HG02571 (cell line): ENCODE data around the gene TIAM1.

Experiments used
- ATAC-seq: cut with Tn5 transposase; IDR thresholded peaks from one replicate; pipeline ENCODE4 v1.9.1; 2021; ENCODE audit warnings: mild to moderate bottlenecking, moderate library complexity; ENCODE audit not compliant: unreplicated experiment

The TIAM1 gene

GRCh38 chr21:31343680-31344480, at the start of gene TIAM1:
TIAM1 (minus strand) TSS chr21:31344261; CDS start chr21:31266972, 77,289 bp downstream.
- no peak for ATAC-seq

DNA sequence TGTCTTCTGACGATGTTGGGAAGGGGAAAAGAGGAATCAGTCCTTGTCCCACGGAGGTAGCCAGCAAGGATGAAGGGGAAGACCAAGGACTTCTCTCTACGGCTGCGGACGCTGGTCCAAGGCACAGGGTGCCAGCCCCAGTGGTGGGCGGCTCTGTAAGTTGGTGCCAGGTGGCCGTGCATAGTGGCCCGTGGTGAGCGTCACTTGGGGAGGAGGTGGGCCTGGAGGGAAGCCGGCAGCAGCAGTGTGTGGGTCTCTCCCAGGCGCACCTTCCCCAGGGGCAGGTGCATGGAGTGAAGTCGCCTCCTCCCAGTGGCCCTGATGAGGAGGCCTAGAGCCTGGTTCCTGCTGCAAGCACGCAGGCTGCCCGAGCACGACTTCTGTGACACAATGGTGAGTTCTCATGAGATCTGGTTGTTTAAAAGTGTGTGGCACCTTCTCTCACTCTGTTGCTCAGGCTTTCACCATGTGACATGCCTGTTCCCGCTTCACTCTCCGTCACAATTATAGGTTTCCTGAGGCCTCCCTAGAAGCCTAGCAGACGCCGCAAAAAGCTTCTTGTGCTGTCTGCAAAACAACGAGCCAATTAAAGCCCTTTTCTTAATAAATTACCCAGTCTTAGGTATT, 43.6 kb upstream of the TIAM1 start:
- ATAC-seq: no peak

DNA sequence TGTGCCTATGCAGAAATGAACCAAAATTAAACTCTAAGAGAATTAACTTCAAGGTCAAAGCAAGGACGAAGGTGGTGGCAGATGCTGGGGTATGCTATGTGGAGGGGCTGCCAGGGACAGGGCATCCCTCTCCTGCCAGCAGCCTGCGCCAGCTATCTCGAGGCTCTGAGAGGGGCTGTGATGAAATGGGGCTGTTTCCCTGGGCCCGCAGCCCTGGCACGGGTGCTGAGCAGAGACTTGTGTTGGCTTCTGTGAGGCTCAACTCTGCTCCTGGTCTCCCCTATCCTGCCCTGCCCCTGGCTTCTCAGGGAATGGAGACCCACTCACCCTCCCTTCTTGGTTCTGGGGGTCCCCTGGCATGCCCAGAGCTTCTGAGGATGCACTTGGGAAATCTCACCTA, 41.9 kb upstream of the TIAM1 start:
- no peak for ATAC-seq

GRCh38 chr21:31383770-31384169, 39.7 kb upstream of the TIAM1 start:
- ATAC-seq: no peak

- ATAC-seq: no peak
These were observed 38.0 kb upstream of the TIAM1 start for GRCh38 chr21:31382060-31382459.

GRCh38 chr21:31376301-31376700, 32.2 kb upstream of the TIAM1 start:
- ATAC-seq: no peak

DNA sequence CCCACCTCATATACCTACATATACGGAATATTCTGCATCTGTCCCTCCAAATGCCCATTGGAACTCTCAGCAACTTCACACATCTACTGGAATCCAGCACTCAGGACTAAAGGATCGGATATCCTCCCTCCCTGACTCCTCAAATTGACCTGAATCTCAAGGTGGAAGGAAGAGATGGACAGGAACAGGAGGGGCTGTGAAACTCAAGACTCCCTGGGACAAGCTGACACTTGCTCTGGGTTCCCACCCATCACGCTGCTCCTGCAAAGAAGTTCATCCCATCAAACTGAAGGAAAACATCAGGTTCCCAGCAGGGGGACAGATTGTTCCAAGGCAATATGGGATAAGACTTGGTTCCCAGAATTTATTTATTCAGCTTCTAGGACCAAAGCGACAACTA, 30.3 kb upstream of the TIAM1 start:
- no peak for ATAC-seq

- no peak for ATAC-seq
These were observed 28.4 kb upstream of the TIAM1 start for GRCh38 chr21:31372471-31372765.

GRCh38 chr21:31371715-31372470, 27.8 kb upstream of the TIAM1 start:
- no peak for ATAC-seq

- ATAC-seq: no peak
These were observed 27.0 kb upstream of the TIAM1 start for GRCh38 chr21:31370893-31371544.

DNA sequence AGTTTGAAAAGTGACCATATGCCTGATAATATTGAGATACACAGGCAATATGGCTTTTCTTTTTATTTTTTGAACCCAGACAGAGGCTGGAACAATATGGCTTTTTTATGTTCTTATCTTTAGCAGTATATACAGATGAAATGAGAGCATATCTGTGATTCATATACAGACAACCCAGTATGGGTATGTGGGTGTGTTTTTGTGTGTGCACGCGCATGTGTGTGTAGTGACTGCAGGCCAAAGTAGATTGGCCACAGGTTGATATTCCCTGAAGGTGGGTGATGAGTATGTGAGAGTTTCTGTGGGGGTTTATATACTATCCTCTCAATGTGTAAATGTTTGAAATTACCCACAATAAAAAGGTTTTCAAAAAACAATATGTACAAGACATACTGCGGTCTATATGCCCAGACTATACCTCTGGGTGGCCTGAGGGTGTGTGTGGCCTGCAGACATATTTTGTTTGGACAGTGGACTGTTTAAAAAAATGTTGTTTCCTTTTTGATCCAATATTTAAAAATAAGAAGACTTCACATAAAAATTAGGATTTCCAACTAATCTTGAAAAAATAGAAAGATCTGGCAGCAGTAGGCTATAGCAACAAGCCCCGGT, 26.3 kb upstream of the TIAM1 start:
- ATAC-seq: no peak

DNA sequence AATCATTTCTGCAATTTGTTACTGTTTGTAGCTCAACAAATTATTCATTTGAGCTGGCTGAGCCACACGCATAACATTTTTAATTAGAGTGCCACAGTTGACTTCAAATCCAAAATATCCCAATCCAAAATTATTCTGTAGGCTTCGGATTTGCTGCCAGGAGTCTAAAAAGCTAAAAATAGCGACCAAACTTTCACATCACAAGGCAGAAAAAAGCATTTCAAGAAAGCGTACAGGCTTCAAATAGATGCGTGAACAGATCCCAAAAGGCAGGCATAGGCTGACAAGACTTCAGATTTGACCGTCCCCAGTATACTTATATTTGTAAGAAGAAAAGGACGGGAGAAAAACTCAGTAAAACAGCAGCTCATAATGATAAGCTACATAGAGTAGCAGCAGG, 24.3 kb upstream of the TIAM1 start:
- ATAC-seq: no peak

GRCh38 chr21:31367801-31368200, 23.7 kb upstream of the TIAM1 start:
- ATAC-seq: no peak

- ATAC-seq: no peak
These were observed 22.8 kb upstream of the TIAM1 start for GRCh38 chr21:31366825-31367224.

DNA sequence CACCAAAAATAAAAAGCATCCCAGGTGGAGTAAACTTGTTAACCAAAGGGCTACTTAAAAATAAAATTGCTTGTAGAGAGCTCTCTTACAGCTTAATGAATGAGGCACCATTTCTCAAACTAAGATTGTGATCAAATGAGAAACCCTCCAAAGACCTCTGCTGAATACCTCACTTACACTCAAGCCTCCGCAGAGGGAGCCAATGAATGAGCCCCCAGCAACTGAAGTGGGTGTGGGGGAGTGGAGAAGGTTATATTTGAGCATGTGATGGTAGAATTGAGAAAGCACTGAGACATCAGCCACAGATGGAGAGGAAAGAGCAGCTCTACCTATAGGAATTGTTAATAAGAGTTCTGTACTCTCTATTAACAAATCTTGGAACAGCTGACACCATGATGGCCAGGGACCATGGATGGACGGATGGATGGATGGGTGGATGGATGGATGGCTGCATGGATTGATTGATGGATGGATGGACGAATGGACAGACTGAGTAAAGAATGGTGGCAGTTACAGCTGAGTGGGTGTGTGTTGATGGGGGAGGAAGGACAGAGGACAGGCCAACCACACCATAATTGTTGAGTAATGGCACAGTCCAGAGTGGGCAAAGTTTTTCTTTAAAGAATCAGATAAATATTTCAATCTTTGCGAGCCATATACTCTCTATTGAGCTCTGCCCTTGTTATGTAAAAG, 20.3 kb upstream of the TIAM1 start:
- ATAC-seq: no peak

DNA sequence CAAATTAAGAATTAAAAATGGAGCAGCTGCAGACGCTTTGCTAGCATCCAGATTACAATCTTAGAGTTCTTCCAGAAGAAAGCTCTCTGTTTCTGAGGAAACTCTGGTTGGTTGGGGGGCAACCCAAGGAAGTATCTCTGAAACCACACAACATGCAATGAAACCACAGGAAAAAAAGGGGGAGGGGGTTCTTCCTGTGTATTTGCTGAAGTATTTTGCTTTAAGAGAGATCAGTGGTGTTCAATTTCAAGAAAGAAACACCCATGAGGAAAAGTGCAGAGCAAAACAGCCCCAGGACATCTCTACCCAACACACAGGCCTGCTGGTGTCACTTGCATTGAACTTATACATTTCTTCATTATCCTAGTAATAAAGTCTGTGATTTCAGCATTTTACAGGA, 19.7 kb upstream of the TIAM1 start:
- ATAC-seq: no peak

- ATAC-seq: no peak
These were observed 16.7 kb upstream of the TIAM1 start for GRCh38 chr21:31360717-31361116.

DNA sequence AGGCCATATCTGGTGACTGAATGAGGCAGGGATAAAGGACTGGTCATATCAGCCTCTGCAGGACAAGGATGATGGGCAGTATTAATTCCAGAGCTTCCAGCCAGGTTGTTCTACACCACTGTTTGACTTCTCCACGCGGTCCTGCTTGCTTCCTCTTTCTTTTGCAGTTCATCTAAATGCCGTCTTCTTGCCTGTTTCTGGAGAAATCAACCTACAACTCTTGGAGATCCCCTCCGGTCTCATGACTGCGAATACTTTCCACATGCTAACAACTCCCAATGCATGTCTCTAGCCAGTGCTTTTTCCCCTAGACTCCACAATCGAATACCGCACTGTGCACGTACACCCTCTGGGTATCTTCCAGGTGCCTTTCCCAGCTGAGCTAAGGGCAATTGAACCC, 14.1 kb upstream of the TIAM1 start:
- no peak for ATAC-seq

- no peak for ATAC-seq
These were observed 12.4 kb upstream of the TIAM1 start for GRCh38 chr21:31356440-31356839.

GRCh38 chr21:31354604-31355443, 10.8 kb upstream of the TIAM1 start:
- ATAC-seq: no peak
